ENCODE data around the gene MS4A3.
"Not testable (repeated sequence)": the region's sequence is repeated elsewhere in the genome, so short reads cannot be mapped to it uniquely, and the experiment has no call there.

MS4A3 gene

DNA sequence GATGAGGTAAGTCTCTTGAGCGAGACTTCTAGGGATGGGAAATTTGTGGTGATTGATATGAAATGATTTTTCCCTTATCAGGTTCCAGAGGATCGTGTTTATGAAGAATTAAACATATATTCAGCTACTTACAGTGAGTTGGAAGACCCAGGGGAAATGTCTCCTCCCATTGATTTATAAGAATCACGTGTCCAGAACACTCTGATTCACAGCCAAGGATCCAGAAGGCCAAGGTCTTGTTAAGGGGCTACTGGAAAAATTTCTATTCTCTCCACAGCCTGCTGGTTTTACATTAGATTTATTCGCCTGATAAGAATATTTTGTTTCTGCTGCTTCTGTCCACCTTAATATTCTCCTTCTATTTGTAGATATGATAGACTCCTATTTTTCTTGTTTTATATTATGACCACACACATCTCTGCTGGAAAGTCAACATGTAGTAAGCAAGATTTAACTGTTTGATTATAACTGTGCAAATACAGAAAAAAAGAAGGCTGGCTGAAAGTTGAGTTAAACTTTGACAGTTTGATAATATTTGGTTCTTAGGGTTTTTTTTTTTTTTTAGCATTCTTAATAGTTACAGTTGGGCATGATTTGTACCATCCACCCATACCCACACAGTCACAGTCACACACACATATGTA lies 39.1 kb downstream of the MS4A3 start:
- DNase-seq (ENCODE audit: low spot score): no peak

DNA sequence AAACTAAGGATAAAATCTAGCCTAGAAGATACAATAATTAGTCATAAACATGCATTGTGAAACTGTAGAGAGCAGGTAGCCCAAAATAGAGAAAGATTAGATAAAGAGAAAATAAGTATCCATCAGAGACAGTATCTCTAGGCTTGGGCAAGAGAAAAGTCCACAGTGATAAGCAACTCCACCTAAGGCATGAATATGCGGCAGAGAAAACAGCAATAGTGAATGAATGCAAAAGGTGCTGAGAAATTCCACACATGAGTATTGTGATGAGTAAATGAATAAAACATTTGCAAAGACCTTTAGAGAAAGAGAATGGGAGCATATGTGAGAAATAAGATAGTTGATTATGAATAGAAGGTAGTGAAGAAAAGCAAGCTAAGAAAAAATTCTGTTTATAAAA lies 40.7 kb downstream of the MS4A3 start:
- DNase-seq (ENCODE audit: low spot score): no peak

DNA sequence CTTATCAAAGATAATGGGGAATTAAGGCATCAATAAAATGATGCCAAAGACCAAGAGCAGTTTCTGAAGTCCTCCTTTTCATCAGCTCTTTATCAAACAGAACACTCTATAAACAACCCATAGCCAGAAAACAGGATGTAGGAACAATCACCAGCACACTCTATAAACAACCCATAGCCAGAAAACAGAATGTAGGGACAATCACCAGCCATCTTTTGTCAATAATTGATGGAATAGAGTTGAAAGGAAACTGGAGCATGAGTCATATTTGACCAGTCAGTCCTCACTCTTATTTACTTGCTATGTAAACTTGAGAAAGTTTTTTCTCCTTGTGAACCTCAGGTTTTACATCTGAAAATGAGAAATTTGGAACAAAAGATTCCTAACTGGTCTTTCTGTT lies 42.0 kb downstream of the MS4A3 start:
- DNase-seq (ENCODE audit: low spot score): no peak

DNA sequence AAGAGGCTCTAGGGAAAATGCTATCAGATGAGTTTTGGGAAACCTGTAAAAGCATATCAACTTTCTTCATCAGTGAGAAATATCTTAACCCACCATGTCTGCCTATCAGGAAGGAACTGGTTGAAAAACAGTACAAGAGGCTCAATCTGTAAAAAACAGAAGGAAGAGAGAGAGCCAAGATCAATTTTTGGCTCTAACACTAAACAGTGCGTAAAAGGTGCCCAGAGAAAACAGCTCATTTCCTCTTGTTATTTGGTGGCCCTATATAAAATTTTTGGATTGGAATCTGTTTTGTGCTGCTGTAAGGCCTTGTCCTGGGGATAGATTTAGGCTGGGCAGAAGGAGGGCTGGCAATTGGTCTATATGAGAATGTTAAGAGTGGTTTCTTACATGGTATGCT lies 44.1 kb downstream of the MS4A3 start:
- DNase-seq (ENCODE audit: low spot score): no peak

DNA sequence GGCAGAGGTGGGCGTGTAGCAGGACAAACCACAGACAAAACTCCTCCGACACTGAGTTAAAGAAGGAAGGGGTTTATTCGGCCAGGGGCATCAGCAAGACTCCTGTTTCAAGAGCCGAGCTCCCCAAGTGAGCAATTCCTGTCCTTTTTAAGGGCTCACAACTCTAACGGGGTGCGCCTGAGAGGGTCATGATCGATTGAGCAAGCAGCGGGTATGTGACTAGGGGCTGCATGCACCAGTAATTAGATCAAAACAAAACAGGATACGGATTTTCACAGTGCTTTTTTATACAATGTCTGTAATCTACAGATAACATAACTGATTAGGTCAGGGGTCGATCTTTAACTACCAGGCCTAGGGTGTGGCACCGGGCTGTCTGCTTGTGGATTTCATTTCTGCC lies 44.9 kb downstream of the MS4A3 start:
- not testable (repeated sequence) for DNase-seq (ENCODE audit: low spot score)

DNA sequence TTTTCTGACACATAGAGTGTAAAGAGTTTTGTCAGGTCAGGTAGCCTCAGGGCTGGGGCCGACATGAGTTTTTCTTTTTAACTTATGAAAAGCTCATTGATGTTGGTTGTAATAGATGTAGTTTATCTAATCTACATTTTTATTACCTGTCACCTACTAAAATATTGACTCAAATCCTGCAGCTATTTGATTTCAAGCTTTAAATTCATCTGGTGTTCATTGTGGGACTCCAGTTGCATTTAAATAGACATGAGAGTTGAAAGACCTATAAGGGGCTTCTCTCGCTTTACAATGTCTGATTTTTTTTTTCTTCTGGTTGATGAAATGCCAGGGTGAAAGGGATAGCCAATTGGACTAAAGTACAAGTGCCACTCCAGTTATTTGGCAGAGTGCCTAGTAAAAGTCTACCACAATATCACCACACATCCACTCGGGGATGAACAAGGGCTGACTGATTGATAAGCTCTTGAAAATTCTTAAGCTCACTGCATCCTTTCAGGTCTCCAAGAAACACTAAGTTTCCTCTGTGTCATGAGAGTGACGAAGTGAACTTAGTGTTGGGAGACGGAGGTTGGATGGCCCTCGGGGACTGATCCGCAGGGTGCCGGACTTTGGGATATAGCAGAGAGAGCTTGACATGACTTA lies 48.1 kb downstream of the MS4A3 start:
- not testable (repeated sequence) for DNase-seq (ENCODE audit: low spot score)

DNA sequence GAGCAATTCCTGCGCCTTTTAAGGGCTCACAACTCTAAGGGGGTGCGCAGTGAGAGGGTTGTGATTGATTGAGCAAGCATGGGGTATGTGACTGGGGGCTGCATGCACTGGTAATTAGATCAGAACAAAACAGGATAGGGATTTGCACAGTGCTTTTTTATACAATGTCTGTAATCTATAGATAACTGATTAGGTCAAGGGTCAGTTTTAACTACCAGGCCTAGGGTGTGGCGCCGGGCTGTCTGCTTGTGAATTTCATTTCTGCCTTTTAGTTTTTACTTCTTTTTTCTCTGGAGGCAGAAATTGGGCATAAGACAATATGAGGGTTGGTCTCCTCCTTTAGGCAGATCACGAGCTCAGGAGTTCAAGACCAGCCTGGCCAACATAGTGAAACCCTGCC lies 52.2 kb downstream of the MS4A3 start:
- not testable (repeated sequence) for DNase-seq (ENCODE audit: low spot score)

DNA sequence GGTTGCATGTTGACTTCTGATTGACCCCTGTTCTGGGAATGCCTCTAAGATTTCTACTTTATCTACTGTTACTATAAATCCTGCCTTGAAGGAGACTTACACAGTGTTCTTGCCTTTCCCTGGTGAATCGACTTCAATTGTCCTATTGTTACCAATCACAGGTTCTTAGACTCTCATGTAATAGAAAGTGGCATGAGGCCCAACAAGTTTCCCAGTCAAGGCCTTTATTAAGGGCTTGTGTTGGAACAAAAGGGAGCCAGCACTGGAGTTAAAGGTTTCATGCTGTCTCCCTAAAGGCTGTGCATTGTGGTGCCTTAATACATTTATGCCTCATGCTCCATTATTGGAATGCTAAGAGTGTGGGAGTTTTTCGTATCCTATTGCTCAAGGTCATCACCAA lies 55.3 kb downstream of the MS4A3 start:
- DNase-seq (ENCODE audit: low spot score): no peak

DNA sequence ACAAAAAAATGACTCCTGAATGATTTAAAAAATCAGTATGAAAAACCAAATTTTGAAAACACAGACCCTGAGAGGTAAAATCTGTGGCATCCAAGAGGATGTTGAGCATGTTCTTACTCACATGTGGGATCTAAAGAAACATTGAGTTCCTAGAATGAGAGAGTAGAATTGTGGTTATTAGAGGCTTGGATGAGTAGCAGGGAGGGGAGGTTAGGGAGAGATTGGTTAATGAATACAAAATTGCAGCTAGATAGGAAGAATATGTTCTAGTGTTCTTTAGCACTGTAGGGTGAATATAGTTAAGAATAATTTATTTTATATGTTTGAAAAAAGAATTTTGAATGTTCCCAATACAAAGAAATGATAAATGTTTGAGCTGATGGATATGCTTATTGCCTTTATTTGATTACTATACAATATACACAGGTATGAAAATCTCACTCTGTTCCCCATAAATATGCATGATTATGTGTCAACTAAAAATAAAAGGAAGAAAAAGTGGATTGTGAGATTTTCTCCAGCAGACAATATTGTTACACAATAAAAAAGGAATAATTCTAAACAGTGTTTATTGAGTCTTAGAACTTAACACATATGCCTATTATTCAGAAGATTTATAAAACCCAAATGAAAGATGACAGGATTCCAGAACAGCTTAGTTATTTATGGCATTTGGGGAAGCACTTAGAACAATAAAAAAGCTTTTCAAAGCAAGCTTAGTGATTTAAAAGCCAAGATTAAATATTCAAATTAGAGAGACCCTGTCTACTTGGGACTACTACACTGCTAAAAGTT lies 60.7 kb downstream of the MS4A3 start:
- no peak for DNase-seq (ENCODE audit: low spot score)

DNA sequence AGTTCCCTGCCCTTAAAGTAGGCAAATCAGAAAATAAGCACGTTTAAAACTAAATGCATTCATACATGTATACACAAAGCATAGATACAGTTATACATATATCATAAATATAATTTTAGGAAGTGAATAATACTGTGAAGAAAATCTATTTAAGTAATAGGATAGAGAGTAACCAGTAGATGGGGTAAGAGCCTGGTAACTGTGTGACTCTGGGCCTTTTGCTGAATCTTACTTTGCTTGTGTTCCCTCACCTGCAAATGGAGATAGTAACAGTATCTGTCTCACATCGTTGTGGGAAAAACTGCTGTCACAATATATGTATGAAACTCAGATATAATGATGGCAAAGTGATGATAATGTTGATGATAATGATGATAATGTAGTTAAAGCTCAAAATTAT lies 61.9 kb downstream of the MS4A3 start:
- no peak for DNase-seq (ENCODE audit: low spot score)

DNA sequence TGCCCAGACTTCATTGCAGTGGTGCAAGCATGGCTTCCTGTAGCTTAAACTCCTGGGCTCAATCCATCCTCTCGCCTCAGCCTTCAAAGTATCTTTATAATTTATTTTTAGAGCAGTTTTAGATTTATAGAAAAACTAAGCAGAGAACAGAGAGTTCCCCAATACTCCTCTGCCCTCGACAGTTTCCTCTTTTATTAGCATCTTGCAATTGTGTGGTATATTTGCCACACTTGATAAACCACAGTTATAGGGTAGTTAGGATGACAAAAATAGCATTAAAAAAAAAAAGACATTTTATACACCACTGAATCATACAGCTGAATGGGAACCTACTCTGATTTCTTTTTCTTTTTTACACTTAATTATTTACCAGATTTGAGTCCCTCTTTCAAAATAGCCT lies 63.2 kb downstream of the MS4A3 start:
- DNase-seq (ENCODE audit: low spot score): no peak
